Aorta (tissue), 5 donors: ENCODE data around the gene PPP1R12B. TPM values are rescaled to one million over a fixed set of nuclear protein-coding genes. Genes with fewer than 3 reads are reported as not detected.
"Not testable (repeated sequence)": the region's sequence is repeated elsewhere in the genome, so short reads cannot be mapped to it uniquely, and the experiment has no call there.

Experiments used
- ATAC-seq: fragments of 200-7000 bp; cut with Tn5 transposase; one replicate; pipeline ENCODE4 v1.9.1; 2022; ENCODE audit warnings: moderate library complexity; ENCODE audit not compliant: low FRiP score
- DNase-seq, 2 donors: peaks; one replicate each; pipeline ENCODE4 v3.0.0-alpha.2; 2020
- H3K27ac ChIP-seq, 2 donors: one replicate each; pipeline ENCODE4 v1.5.1; 2013; ENCODE audit warnings: low read length in 2 of 2, mild to moderate bottlenecking in 2 of 2, moderate library complexity in 2 of 2, control low read depth in 1 of 2, inconsistent platforms in 1 of 2, low read depth in 1 of 2
- H3K27me3 ChIP-seq, 2 donors: one replicate each; pipeline ENCODE4 v1.6.1; 2013; ENCODE audit warnings: control low read depth in 1 of 2, low read length in 1 of 2, mild to moderate bottlenecking in 1 of 2, moderate library complexity in 1 of 2; ENCODE audit not compliant: insufficient read depth in 2 of 2, control insufficient read depth in 1 of 2
- H3K36me3 ChIP-seq, 2 donors: one replicate each; pipeline ENCODE4 v1.6.1; 2013; ENCODE audit warnings: control low read depth in 1 of 2, low read length in 1 of 2, mild to moderate bottlenecking in 1 of 2; ENCODE audit not compliant: insufficient read depth in 2 of 2, control insufficient read depth in 1 of 2
- H3K4me1 ChIP-seq, 2 donors: one replicate each; pipeline ENCODE4 v1.6.1; 2013; ENCODE audit warnings: low read length in 2 of 2, control low read depth in 1 of 2, mild to moderate bottlenecking in 1 of 2, moderate library complexity in 1 of 2; ENCODE audit not compliant: insufficient read depth in 2 of 2, control insufficient read depth in 1 of 2
- H3K4me3 ChIP-seq, 2 donors: one replicate each; pipeline ENCODE4 v1.5.1; 2013; ENCODE audit warnings: low read length in 2 of 2, control low read depth in 1 of 2, mild to moderate bottlenecking in 1 of 2
- H3K9me3 ChIP-seq: one replicate; pipeline ENCODE4 v1.6.1; 2013; ENCODE audit warnings: mild to moderate bottlenecking, low read length; ENCODE audit not compliant: control insufficient read depth
- WGBS, 2 donors: extraction: QIAGEN DNeasy Blood & Tissue Kit; methylation state at CpG; one replicate each; pipeline ENCODE4 v1.1.7; 2013; 5-methylcytosine and 5-hydroxymethylcytosine counted together
- intact Hi-C, 2 donors: fragments of 100-400 bp; cut with DNase I; formaldehyde crosslinking; loops; one replicate each; pipeline versions ENCODE4 v1.14.2 to v1.15.0; 2022
- polyA plus RNA-seq, 2 donors: library from polyadenylated mRNA; stranded (reverse); fragments of 200-250 nt; gene quantifications; one replicate each; pipeline ENCODE4 v1.2.3, GENCODE V29; 2013
- total RNA-seq, 2 donors: library from RNA; stranded (reverse); fragmentation: NEBNext Ultra II Directional; extraction: Animal tissue kit (Norgen Biotek cat#: 25700); gene quantifications; one replicate each; pipeline ENCODE4 v1.2.1, GENCODE V29; 2021
- donor health status: healthy with polysubstance abuse.
- donor health status: Bipolar disorder and iron deficiency.
- donor health status: DM: no; HTN: no; CAD: no.
- donor health status: DM: no; HTN: no; CAD: no.
- donor health status: DM: yes; HTN: yes; CAD: no.

PPP1R12B gene
- total and polyA plus RNA-seq, 4 donors: 102 to 1,102 (median 396) TPM

DNA sequence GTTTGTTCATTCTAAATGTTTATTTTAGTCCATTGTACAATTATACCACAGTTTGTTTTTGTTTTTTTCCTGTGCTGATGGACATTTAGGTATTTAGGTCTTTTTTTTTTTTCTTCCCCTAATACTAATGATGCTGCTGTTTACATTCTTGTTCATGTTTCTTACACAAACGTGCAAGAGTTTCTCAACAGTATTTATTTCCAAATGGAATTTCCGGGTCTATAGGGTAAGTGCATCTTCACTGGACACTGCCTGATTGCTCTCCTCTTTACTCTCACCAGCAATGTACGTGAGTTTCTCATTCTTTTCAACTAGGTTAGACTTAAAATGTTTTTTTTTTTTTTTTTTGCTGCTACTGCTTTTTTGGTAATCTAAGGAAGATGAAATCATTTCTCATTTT lies 122.7 kb downstream of the PPP1R12B start:
- intact Hi-C loops: no loop called here
- Histone ChIP-seq H3K36me3 (no peaks in the 10 kb centered on the region), H3K9me3 (no peaks in the 10 kb centered on the region), H3K4me1 (no peaks in the 10 kb centered on the region), H3K27ac (no peak overlapping the region), H3K27me3 (no peaks in the 10 kb centered on the region), H3K4me3 (no peak overlapping the region)
- ATAC-seq (no peak), DNase-seq (no peak)
- WGBS, 2 donors: 91 to 95% methylated on average over 3 of the region's 3 CpGs

DNA sequence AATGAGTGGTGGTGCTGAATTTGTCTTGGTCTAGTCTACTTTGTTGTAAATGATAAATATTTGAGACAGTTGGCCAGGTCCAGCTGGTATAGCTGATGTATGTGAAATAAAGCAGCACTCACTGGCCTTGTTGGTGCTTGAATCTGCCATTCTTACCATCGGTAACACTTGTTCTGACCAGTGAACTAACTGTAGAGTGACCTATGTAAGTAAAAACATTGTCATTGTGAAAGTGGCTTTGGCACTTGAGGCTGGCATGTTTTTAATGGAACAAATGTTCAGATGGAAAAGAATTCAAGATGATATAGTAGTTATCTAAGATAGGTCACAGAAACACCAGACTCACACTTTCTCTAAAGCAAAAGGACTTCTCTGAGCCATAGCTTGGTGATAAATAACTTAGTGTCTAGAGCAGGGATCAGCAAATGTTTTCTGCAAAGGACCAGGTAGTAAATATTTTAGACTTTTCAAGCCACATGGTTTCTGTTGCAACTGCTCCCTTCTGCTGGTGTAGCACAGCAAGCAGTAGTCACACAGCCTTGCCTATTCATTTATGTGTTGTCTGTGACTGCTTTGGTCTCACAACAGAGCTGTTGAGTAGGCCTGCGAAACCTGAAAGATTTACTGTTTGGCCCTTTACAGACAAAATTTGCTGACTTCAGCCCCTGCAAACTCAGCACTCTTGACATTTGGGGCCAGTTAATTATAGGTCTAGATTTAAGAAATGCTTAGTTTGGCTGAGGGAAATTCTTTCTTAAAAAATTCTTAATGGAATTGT lies 124.0 kb downstream of the PPP1R12B start:
- WGBS, 2 donors: 48 to 54% methylated on average over 2 of the region's 2 CpGs
- H3K4me3 ChIP-seq, H3K4me1 ChIP-seq, DNase-seq, H3K9me3 ChIP-seq, H3K27ac ChIP-seq, ATAC-seq, intact Hi-C loops, H3K27me3 ChIP-seq, H3K36me3 ChIP-seq: not testable (repeated sequence)

DNA sequence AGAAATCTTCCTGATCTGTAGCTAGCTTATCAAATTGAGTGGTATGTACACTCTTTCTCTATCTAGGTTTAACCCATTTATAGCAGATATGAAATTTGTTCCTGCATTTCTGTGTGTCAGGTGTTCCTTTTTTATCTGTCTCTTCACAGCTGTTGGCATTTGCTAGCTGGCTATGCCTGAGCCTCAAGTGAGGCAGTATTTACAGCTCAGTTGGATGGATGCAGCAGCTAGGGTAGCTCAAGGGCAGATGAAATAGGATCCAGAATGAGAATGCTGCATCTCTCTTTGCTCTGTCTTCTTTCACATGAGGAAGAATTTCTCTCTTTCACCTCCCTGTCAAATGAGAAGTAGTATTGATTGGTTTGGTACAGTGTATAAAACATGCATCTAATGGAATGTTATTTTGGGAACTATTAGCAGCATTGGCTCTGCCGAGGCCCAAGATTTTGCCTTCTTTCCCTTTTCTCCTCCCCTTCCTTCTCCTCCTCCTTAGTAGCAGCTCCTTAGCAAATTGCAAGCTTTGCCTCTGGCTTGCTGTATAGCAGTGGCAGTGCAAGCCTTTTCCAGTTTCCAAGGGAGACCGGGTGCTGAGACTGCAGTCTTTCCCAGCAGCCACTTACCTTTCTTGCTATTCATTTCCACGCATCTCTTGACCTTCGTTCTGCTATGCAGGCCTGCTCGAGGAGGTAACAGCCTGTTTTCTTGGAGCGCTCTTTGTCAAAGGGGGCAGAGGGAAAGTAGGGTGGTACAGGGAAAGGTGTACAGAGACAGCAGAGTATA lies 125.0 kb downstream of the PPP1R12B start:
- ATAC-seq, H3K9me3 ChIP-seq, intact Hi-C loops, H3K27me3 ChIP-seq, H3K27ac ChIP-seq, H3K4me3 ChIP-seq, DNase-seq, H3K36me3 ChIP-seq, H3K4me1 ChIP-seq: not testable (repeated sequence)
- WGBS, 2 donors: 41 to 53% methylated on average over 6 of the region's 6 CpGs

GRCh38 chr1:202479661-202480060 lies 131.2 kb downstream of the PPP1R12B start:
- H3K4me3 ChIP-seq, H3K9me3 ChIP-seq, H3K36me3 ChIP-seq, H3K4me1 ChIP-seq, H3K27ac ChIP-seq, intact Hi-C loops, DNase-seq, ATAC-seq, H3K27me3 ChIP-seq: not testable (repeated sequence)

- H3K4me1 ChIP-seq, H3K27ac ChIP-seq, H3K36me3 ChIP-seq, ATAC-seq, H3K9me3 ChIP-seq, DNase-seq, H3K27me3 ChIP-seq, H3K4me3 ChIP-seq, intact Hi-C loops: not testable (repeated sequence)
Observed at GRCh38 chr1:202480640-202481039, 132.1 kb downstream of the PPP1R12B start.

- H3K27me3 ChIP-seq, H3K4me1 ChIP-seq, ATAC-seq, intact Hi-C loops, H3K36me3 ChIP-seq, DNase-seq, H3K4me3 ChIP-seq, H3K27ac ChIP-seq, H3K9me3 ChIP-seq: not testable (repeated sequence)
- 87 to 98% methylated on average over 2 of the region's 2 CpGs for WGBS, 2 donors
Observed at GRCh38 chr1:202483362-202483761, 134.9 kb downstream of the PPP1R12B start.

GRCh38 chr1:202484032-202484431 lies 135.5 kb downstream of the PPP1R12B start:
- H3K9me3 ChIP-seq, intact Hi-C loops, H3K4me1 ChIP-seq, H3K27me3 ChIP-seq, ATAC-seq, H3K36me3 ChIP-seq, DNase-seq, H3K27ac ChIP-seq, H3K4me3 ChIP-seq: not testable (repeated sequence)
- WGBS, 2 donors: 93 to 96% methylated on average over 2 of the region's 2 CpGs

DNA sequence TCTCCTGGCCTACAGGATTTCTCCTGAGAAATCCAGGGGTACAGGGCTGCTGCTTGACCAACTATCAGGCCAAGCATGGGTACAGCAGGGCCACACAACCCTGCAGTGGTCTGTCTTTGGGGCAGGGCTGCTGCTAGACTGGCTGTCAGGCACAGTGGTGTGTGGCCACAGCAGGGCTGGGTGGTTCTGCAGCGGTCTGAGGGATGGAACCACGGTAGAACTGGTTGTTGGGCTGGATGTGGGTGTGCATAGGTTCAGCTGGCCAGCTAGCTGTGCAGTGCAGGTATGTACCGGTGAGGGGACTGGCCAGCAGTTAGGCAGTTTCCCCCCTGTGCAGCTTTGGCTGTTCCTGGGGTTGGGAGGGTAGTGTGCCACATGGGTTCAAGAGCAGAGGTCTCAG lies 136.3 kb downstream of the PPP1R12B start:
- intact Hi-C loops, H3K36me3 ChIP-seq, H3K27ac ChIP-seq, H3K4me3 ChIP-seq, ATAC-seq, H3K4me1 ChIP-seq, H3K27me3 ChIP-seq, H3K9me3 ChIP-seq, DNase-seq: not testable (repeated sequence)
- 96 to 97% methylated on average over 3 of the region's 3 CpGs for WGBS, 2 donors

DNA sequence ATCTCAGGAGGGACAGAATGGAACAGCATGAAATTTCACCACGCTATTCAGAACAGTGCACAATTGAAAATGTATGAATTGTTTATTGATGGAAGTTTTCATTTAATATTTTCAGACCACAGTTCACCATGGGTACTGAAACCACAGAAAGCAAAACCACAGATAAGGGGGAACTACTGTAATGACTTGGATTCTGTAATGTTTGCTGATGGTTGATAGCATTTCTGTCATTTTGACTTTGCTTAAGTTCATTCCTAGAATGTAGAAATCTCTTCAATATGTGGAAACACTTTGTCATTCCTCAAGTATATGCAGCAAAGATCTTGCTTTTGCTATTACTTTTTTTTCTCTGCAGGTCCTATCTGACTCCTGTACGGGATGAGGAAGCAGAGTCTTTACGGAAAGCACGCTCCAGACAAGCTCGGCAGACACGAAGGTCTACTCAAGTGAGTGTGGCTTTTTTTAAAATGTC lies 139.7 kb downstream of the PPP1R12B start:
- H3K36me3 ChIP-seq, H3K4me1 ChIP-seq, H3K27ac ChIP-seq, H3K27me3 ChIP-seq, H3K4me3 ChIP-seq, intact Hi-C loops, H3K9me3 ChIP-seq, DNase-seq, ATAC-seq: not testable (repeated sequence)
- WGBS, 2 donors: 93 to 94% methylated on average over 6 of the region's 6 CpGs
